NCI-H1417 (cell line): ENCODE data around the gene CXCL1.
"Not testable (repeated sequence)": the region's sequence is repeated elsewhere in the genome, so short reads cannot be mapped to it uniquely, and the experiment has no call there.

ENCODE experiments used
- DNase-seq, 3 experiments: peaks; one replicate each; lab custom pipeline; 2025; lab: John Stamatoyannopoulos, UW

Gene CXCL1

GRCh38 chr4:73875401-73875800, 6.2 kb downstream of the CXCL1 start:
- DNase-seq: no peak

DNA sequence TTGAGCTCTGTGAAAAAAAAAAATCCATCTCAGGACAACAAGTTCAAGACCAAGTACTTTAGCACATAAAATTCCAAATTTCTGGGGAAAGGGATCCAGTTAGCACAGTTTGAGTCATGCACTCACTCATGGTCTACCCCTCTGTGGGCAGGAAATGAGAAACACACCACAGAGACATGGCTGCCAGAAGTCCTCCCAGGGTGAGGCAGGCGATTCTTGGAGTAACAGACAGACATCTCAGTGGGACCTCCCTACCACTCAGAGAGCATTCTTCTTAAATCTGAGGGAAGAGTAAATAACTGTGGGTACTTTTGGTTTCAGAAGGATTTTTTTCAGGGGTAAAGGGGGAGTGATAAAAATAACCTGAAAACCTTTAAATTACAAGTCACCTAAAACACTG, 14.1 kb downstream of the CXCL1 start:
- no peak for DNase-seq

DNA sequence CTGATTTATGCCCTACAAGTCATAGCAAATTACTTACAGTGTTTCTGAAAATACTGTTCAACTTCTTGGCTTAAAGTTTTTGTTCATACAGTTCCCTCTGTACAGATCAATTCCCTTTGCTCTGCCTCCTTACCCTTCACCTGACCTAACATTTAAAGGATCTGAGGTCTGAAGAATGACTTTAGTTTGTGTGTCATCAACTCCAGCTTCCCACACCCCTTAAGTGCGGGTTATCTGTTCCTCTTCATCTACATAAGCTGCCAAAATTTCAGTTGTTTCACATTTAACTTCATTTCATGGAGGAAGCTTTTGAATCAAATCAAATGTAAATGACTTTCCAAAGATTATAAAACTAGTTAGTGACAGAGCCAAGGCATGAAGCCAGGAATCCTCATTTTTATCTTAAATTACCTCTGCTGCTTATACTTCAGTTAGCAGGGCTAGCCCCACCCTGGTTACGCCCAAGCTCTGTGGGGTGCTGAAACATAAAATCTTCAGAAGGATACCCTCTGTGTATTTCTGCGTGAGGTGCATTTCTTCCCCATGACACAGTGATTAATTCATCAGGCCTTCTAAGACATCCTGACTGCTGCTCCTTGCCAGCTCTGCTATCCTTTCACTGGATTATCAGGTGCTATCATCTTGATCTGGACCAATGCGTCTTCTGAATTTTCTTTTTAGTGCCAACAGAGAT, 16.5 kb downstream of the CXCL1 start:
- no peak for DNase-seq

- DNase-seq: no peak
These were observed 22.1 kb downstream of the CXCL1 start for GRCh38 chr4:73891326-73891725.

DNA sequence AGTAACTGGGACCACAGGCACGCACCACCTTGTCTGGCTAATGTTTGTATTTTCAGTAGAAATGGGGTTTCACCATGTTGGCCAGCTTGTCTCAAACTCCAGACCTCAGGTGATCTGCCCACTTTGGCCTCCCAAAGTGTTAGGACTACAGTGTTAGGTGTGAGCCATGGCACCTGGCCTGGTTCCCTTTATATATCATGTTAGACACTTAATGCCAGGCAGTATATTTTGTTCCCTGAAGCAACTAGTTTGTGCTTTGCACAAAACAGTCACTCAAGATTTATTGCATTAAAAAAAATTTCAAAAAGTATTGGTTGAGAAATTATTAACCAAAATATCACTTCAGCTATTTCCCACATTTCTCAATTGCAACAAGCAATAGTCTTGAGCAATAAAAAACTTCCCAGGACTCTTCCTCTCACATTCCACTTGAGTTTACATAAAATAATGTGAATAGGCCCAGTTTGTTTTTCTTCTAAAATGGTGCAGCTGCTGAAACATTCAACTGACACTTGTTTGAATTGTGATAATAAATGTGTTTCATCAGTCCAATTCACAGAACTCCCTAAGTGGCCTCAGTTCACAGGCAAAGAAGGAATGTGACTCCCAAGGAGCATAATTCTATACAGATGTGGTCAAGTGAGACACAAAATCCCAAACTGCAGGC, 22.7 kb downstream of the CXCL1 start:
- DNase-seq: no peak

- no peak for DNase-seq
These were observed 23.8 kb downstream of the CXCL1 start for GRCh38 chr4:73892966-73893365.

DNA sequence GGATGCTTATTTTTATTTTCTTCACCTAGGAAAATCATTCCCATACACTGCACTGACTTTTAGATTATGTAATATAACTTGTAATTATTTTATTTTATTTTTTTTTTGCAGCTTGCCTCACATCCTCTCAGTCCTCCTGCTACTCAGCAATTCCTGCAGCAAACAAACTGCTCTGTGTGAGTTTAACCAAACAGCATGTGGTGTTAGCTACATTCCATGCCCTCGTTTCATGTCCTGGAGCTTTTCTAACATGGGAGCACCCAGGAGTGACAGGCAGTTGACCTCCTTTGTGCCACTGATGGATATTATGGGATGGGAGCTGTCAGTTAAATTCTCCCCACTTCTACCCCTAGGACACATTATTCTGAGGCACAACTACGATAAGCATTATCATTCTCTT, 24.8 kb downstream of the CXCL1 start:
- peak in 2 of 3 experiments; percentile 21 to 67 for DNase-seq

DNA sequence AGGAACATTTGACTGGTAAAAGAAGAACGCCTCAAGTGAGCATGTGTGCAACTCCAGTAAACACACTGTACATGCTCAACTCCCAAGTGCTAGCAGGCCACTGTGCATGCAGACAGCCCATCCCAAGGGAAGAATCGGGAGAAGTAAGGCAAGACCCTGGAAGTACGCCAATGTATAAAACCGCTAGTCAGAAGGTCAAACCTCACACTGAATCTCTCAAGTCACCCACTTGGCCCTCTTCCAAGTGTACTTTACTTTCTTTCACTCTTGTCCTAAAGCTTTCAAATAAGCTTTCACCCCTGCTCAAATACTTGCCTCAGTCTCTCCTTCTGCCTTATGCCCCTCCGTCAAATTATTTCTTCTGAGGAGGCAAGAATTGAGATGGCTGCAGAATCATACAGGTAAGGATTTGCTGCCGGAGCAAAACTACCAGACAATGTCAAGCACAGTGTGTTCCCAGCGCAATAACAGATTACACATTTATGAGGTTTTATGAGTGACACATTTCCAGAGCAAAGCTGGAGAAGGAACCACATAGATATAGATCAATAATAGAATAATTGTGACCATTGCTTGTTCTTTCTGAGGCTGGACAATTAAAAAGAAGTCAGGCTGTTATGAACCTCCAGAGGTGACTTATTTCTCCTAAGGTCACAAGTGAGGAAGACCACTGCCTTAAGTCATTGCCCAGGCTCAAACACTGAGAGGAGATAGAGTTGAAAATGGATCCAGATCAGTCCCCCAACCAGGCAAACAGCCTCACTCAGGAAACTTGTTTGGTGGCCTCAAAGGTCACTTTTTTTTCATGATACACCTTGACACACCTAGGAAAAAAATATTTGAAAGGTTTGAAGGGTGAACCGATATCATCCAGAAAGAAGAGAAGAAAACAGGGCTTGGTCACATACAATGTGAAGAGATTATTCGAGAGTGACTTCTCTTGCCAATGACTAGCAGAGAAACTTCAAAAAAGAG, 26.3 kb downstream of the CXCL1 start:
- no peak for DNase-seq

DNA sequence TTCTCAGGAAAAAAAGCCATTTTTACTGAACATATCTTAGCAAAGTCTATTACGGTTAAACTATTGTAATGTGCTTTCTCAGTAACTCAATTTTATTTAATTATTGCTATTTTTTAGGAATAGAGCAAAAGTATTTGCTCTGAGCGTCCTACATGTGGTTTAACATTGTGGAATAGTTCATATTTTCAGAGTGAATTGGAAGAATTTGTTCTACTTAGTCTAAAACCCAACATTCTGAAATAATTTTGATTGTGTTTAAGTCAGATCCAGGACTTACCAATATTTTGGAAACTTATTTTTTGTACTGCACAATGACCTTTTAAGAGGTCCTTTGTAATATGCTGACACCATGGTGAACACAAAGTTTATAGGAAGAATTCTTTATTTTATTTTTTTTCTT, 27.2 kb downstream of the CXCL1 start:
- no peak for DNase-seq

- no peak for DNase-seq
These were observed 28.4 kb downstream of the CXCL1 start for GRCh38 chr4:73897380-73898136.

- not testable (repeated sequence) for DNase-seq
These were observed 30.1 kb downstream of the CXCL1 start for GRCh38 chr4:73899338-73899737.

DNA sequence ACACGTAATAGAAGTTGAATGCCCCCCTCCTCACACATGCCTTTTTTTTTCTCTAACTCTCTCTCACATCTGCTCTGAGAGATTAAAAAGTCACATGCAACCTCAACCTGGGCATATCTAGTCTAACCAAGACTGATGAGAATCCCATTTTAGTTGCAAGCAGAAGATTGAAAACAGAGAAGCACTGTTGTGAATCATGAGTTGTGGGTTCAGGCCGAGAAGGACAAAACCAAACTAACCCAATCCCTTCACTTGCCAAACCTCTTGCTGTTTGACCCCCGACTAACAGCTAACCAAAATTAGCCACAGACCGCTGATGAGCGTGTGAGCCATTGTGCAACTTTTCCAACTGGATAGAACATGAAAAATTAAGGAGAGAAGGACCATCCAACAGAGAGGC, 31.8 kb downstream of the CXCL1 start:
- DNase-seq: no peak

- DNase-seq: no peak
These were observed 32.9 kb downstream of the CXCL1 start for GRCh38 chr4:73902038-73902637.

- peak in 1 of 3 experiments; percentile 22 for DNase-seq
These were observed 33.8 kb downstream of the CXCL1 start for GRCh38 chr4:73902817-73903547.

DNA sequence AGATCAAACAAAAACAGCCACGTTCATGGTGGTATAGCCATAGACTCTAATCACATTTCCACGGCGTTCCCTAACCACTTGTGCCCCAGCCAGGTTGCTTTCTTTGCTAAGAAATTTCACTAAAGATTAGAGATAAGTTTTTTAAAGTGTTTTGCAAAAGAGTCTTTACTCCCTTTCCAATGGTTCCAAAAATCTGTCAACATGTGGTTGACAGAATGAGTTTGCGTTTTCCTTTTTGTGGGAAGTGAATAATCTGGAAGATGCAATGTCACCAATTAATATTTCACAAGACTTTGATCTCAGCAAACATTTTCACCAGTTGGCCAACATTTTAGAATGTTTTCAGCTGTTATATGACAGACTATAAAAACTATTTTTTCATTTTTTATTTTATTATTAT, 35.3 kb downstream of the CXCL1 start:
- DNase-seq: no peak

GRCh38 chr4:73908965-73909364, 39.8 kb downstream of the CXCL1 start:
- no peak for DNase-seq

DNA sequence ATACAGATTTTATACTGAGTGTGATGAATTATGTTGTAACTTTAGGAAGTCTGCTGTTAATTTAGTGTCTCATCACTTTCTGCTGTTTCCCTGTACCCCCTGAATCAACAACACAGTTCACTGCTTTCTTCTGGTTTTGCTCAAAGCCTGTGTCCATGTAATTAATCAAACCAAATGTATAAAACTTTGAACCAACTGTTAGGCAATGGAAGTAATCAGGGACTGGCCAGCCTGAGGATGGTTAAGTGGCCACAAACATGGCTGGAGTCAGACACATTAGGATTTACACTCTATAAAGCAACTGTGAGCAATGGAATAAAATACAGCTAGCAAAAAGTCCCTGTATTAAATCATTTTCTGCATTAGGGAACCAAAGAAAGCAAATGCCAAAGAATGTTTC, 42.6 kb downstream of the CXCL1 start:
- DNase-seq: no peak

- DNase-seq: no peak
These were observed 43.0 kb downstream of the CXCL1 start for GRCh38 chr4:73912191-73912590.

DNA sequence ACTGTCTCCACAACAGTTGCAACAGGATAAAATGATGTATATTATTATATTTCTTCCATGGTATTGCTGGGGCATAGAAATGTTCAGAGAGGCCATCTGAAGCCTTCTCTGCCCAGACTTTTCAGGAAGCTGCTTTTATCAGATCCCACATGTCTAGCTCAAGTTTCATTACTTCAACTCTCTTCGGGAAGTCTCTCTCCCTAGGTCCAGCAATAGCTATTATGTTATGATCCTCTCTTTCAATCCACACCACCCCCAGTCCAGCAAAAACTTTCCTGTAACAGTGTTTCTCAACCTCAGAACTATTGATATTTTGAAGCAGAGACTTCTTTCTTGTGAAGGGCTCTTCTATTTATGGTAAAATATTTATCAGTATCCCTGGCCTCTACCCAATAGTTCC, 44.9 kb downstream of the CXCL1 start:
- DNase-seq: no peak

DNA sequence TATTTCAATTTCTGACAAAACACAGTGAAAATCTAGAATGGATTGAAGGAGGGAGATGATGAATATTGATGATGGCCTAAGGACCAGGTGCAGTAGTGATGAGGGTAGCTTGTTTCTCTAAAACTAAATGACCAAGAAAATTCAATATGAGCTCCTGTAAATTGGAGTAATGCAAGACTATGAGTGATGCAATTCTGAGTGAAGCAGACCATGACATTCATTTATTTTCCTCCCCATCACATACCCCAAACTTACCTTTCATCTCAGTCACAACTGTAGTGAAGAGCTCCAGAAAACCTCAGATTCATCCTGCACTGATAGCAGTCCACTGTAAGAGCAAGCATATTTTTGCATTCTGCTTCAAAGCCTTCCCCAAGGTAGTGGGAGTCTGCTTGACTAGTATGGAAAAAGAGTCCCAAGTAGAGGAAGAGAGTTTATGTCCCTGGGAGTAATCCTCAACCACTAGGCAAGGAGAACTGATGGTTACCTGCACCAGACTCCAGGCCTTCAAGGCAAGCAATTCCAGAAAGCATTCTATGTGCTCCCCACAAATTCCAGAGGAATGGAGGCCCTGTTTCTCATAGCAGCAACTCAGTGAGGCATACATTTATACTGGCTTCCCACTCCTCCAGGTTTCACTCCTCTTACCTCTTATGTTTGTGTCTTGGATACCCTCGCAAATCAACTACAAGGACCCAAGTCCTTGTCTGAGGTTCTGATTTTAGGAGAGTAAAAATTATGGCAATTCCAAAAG, 47.2 kb downstream of the CXCL1 start:
- peak in 1 of 3 experiments; percentile 13 for DNase-seq
